Kidney (tissue), 14 donors: Measurements from ENCODE around the gene SPHK1. TPM values are rescaled to one million over a fixed set of nuclear protein-coding genes. Genes with fewer than 3 reads are reported as not detected.
A peak's percentile ranks its signal among the peaks of the same experiment; 100 is the strongest.

Experiments
- DNase-seq, 5 donors: peaks; one replicate each; pipeline ENCODE4 v3.0.0-alpha.2; 2013 to 2020
- FAIRE-seq: peaks from 2 replicates; lab custom pipeline; 2012; peaks lifted over from hg19 to GRCh38; lab: Jason Lieb, UNC
- H3K27ac ChIP-seq, 2 donors: one replicate each; pipeline ENCODE4 v1.7.0; 2013; ENCODE audit warnings: low read depth in 2 of 2, low read length in 2 of 2, inconsistent platforms in 1 of 2
- H3K27me3 ChIP-seq: one replicate; pipeline ENCODE4 v1.7.1; 2013; ENCODE audit warnings: low read length, inconsistent platforms; ENCODE audit not compliant: control insufficient read depth, insufficient read depth
- H3K36me3 ChIP-seq, 3 donors: one replicate each; pipeline versions ENCODE4 v1.7.0 to v1.7.1; 2013; ENCODE audit warnings: low read length in 3 of 3, control low read depth in 1 of 3, inconsistent platforms in 1 of 3; ENCODE audit not compliant: insufficient read depth in 3 of 3, control insufficient read depth in 2 of 3
- H3K4me1 ChIP-seq, 3 donors: one replicate each; pipeline versions ENCODE4 v1.7.0 to v1.7.1; 2013; ENCODE audit warnings: low read length in 3 of 3, inconsistent platforms in 1 of 3, low read depth in 1 of 3; ENCODE audit not compliant: control insufficient read depth in 2 of 3, insufficient read depth in 2 of 3
- H3K4me3 ChIP-seq, 3 donors: one replicate each; pipeline versions ENCODE4 v1.7.0 to v1.8.1; 2013; ENCODE audit warnings: low read length in 3 of 3, control low read depth in 1 of 3, inconsistent platforms in 1 of 3
- H3K9ac ChIP-seq, 3 donors: one replicate each; pipeline versions ENCODE4 v1.7.0 to v1.7.1; 2013; ENCODE audit warnings: low read length in 3 of 3, control low read depth in 1 of 3, inconsistent platforms in 1 of 3
- H3K9me3 ChIP-seq, 3 donors: one replicate each; pipeline versions ENCODE4 v1.7.0 to v1.7.1; 2013; ENCODE audit warnings: low read length in 3 of 3, control low read depth in 1 of 3, inconsistent platforms in 1 of 3; ENCODE audit not compliant: control insufficient read depth in 2 of 3, insufficient read depth in 1 of 3
- CTCF ChIP-seq: IDR thresholded peaks from 3 replicates; pipeline ENCODE4 v1.5.1; 2012; ENCODE audit warnings: mild to moderate bottlenecking, moderate library complexity, borderline replicate concordance; ENCODE audit not compliant: insufficient read depth; ENCODE audit errors: extremely low read depth
- intact Hi-C: fragments of 100-400 bp; cut with DNase I; formaldehyde crosslinking; loops from one replicate; pipeline ENCODE4 v1.11.1; 2022
- polyA plus RNA-seq: library from polyadenylated mRNA; stranded (reverse); fragments of 350-450 nt; fragmentation: Illumina TruSeq; extraction: RNeasy Lipid Tissue Mini Kit (QIAGEN cat#74804); gene quantifications from one replicate; pipeline ENCODE4 v1.2.3, GENCODE V29; 2014; ENCODE audit warnings: low read depth, low replicate concordance; ENCODE audit not compliant: insufficient read depth
- total RNA-seq: library from RNA; stranded (reverse); fragmentation: NEBNext Ultra II Directional; extraction: Animal tissue kit (Norgen Biotek cat#: 25700); gene quantifications from one replicate; pipeline ENCODE4 v1.2.1, GENCODE V29; 2021
- donor health status: control.
- donor health status: control.
- donor health status: control.
- donor health status: control.
- donor health status: control.
- donor health status: DM: yes; HTN: yes; CAD: no.
- donor health status: Normal renal cell carcinoma (clear cell type).

Gene SPHK1
- total and polyA plus RNA-seq, 2 donors from 2014 or later, result 1.5 to 10.4 TPM

GRCh38 chr17:76428511-76428910 lies 44.1 kb downstream of the SPHK1 start:
- intact Hi-C loops, result no loop called here
- H3K36me3 ChIP-seq, result no peaks in the 10 kb centered on the region
- H3K9me3 ChIP-seq, result no peaks in the 10 kb centered on the region
- H3K27me3 ChIP-seq, result no peaks in the 10 kb centered on the region
- no peak overlapping the region for H3K9ac ChIP-seq
- no peak for DNase-seq
- H3K4me1 ChIP-seq, result peaks cover 0 to 8% (median 5%) of the 10 kb centered on the region in 3 donors
- H3K27ac ChIP-seq, result peak overlapping the region in 1 of 2 donors; percentile 66
- no peak for TF ChIP-seq CTCF
- H3K4me3 ChIP-seq, result no peak overlapping the region
- no peak for FAIRE-seq

- intact Hi-C loops, result no loop called here
- no peak for DNase-seq
- H3K27ac ChIP-seq, result no peak overlapping the region
- peaks cover 0 to 3% (median 0%) of the 10 kb centered on the region in 3 donors for H3K36me3 ChIP-seq
- H3K27me3 ChIP-seq, result no peaks in the 10 kb centered on the region
- no peak for TF ChIP-seq CTCF
- FAIRE-seq, result no peak
- peaks cover 0 to 8% (median 5%) of the 10 kb centered on the region in 3 donors for H3K4me1 ChIP-seq
- H3K4me3 ChIP-seq, result no peak overlapping the region
- H3K9ac ChIP-seq, result no peak overlapping the region
- no peaks in the 10 kb centered on the region for H3K9me3 ChIP-seq
Measured at GRCh38 chr17:76431509-76431908, 47.1 kb downstream of the SPHK1 start.

GRCh38 chr17:76432004-76432403 lies 47.6 kb downstream of the SPHK1 start:
- no peak for FAIRE-seq

More at GRCh38 chr17:76432004-76432403, 47.6 kb downstream of the SPHK1 start:
- Histone ChIP-seq H3K9ac (no peak overlapping the region), H3K9me3 (no peaks in the 10 kb centered on the region), H3K4me1 (peaks cover 0 to 7% (median 5%) of the 10 kb centered on the region in 3 donors), H3K4me3 (no peak overlapping the region), H3K27ac (no peak overlapping the region), H3K36me3 (peaks cover 0 to 3% (median 0%) of the 10 kb centered on the region in 3 donors), H3K27me3 (no peaks in the 10 kb centered on the region)
- DNase-seq, result no peak
- intact Hi-C loops, result no loop called here
- TF ChIP-seq CTCF, result no peak
